HCT116 (cell line): ENCODE measurements around the gene STARD3. TPM values are rescaled to one million over a fixed set of nuclear protein-coding genes. Genes with fewer than 3 reads are reported as not detected.

Experiments used
- ATAC-seq: fragments of 200-7000 bp; cut with Tn5 transposase; 2 replicates; pipeline ENCODE4 v1.9.1; 2020; ENCODE audit warnings: mild to moderate bottlenecking, moderate library complexity
- BruUV-seq: library from RNA; stranded (reverse); fragments of 400-500 nt; replicated peaks from 2 replicates; lab custom pipeline; 2021; lab: Mats Ljungman, UMichigan
- CTCF ChIA-PET: fragments of 300-600 bp; sonication (Branson Sonifier 250); formaldehyde crosslinking; loops from one replicate; lab custom pipeline; 2021; ENCODE audit warnings: antibody characterized with exemption; lab: Charles Lee
- POLR2A ChIA-PET: fragments of 300-600, 350-600 bp; sonication (Branson Sonifier 250); formaldehyde crosslinking; loops from one replicate; lab custom pipeline; 2021; ENCODE audit warnings: antibody characterized with exemption; lab: Charles Lee
- RAD21 ChIA-PET, 2 experiments: fragments of 300-600 bp; sonication (Branson Sonifier 250); formaldehyde crosslinking; loops; one replicate each; lab custom pipeline; 2023; ENCODE audit warnings: low total read pairs in 2 of 2; ENCODE audit not compliant: uncharacterized antibody in 2 of 2, unreplicated experiment in 2 of 2, low non-redundant PET in 1 of 2; lab: Charles Lee
- DNase-seq: peaks from one replicate; pipeline ENCODE4 v3.0.0-alpha.2; 2010; ENCODE audit warnings: low read depth, low spot score
- H2AFZ ChIP-seq: fragments of 200-600 bp; shearing (Covaris generic), sonication (generic); 2 replicates; pipeline ENCODE4 v1.6.1; 2017; ENCODE audit warnings: low read depth, mixed run types, mixed read lengths, antibody characterized with exemption, low read length; ENCODE audit not compliant: poor library complexity, severe bottlenecking
- H3K27ac ChIP-seq: 2 replicates; pipeline ENCODE4 v1.5.1; 2012; ENCODE audit warnings: low read depth, low read length
- H3K27me3 ChIP-seq: fragments of 200-600 bp; sonication (generic); 2 replicates; pipeline ENCODE4 v1.6.1; 2016; ENCODE audit warnings: mixed run types, low read length, mixed read lengths; ENCODE audit not compliant: insufficient read depth
- H3K36me3 ChIP-seq, 2 experiments: fragments of 200-500 bp in 1 of 2; fragments of 200-600 bp in 1 of 2; sonication (Bioruptor generic) in 1 of 2; sonication (generic) in 1 of 2; 2 replicates each; pipeline versions ENCODE4 v1.5.1 to v1.6.1; 2014 to 2016; ENCODE audit warnings: low read length in 2 of 2, inconsistent platforms in 1 of 2, mixed read lengths in 1 of 2, mixed run types in 1 of 2; ENCODE audit not compliant: insufficient read depth in 2 of 2, control insufficient read depth in 1 of 2
- H3K4me1 ChIP-seq, 2 experiments: fragments of 200-600 bp in 1 of 2; sonication (generic) in 1 of 2; 2 replicates each; pipeline versions ENCODE4 v1.5.1 to v1.6.1; 2012 to 2017; ENCODE audit warnings: low read length in 2 of 2, inconsistent platforms in 1 of 2, mild to moderate bottlenecking in 1 of 2, mixed read lengths in 1 of 2, mixed run types in 1 of 2, moderate library complexity in 1 of 2; ENCODE audit not compliant: insufficient read depth in 2 of 2, control insufficient read depth in 1 of 2
- H3K4me2 ChIP-seq: fragments of 200-600 bp; sonication (generic); 2 replicates; pipeline ENCODE4 v1.6.1; 2017; ENCODE audit warnings: mixed run types, low read length, mixed read lengths
- H3K4me3 ChIP-seq, 2 experiments: fragments of 200-600 bp in 1 of 2; sonication (generic) in 1 of 2; replicated peaks in 1 of 2; 2 replicates each; pipeline ENCODE4 v1.5.1; 2011 to 2016; ENCODE audit warnings: low read length in 2 of 2, control low read depth in 1 of 2, low read depth in 1 of 2, mild to moderate bottlenecking in 1 of 2, mixed read lengths in 1 of 2, mixed run types in 1 of 2
- H3K79me2 ChIP-seq: fragments of 200-600 bp; sonication (generic); 2 replicates; pipeline ENCODE4 v1.6.1; 2017; ENCODE audit warnings: mild to moderate bottlenecking, mixed run types, low read length, moderate library complexity, mixed read lengths; ENCODE audit not compliant: insufficient read depth
- H3K9ac ChIP-seq: fragments of 200-600 bp; sonication (generic); 2 replicates; pipeline ENCODE4 v1.6.1; 2016; ENCODE audit warnings: low read length, mixed read lengths
- H3K9me2 ChIP-seq: fragments of 200-600 bp; sonication (generic), shearing (Covaris generic); 2 replicates; pipeline ENCODE4 v1.6.1; 2017; ENCODE audit warnings: mixed run types, mild to moderate bottlenecking, moderate library complexity; ENCODE audit not compliant: insufficient read depth
- H3K9me3 ChIP-seq, 2 experiments: fragments of 200-500 bp in 1 of 2; fragments of 200-600 bp in 1 of 2; sonication (Bioruptor generic) in 1 of 2; sonication (generic) in 1 of 2; 2 replicates each; pipeline ENCODE4 v1.6.1; 2014 to 2017; ENCODE audit warnings: low read length in 2 of 2, mixed read lengths in 2 of 2, inconsistent platforms in 1 of 2, low read depth in 1 of 2, mild to moderate bottlenecking in 1 of 2, mixed run types in 1 of 2, moderate library complexity in 1 of 2; ENCODE audit not compliant: control insufficient read depth in 1 of 2, insufficient read depth in 1 of 2
- H4K20me1 ChIP-seq: fragments of 200-600 bp; sonication (generic), shearing (Covaris generic); 2 replicates; pipeline ENCODE4 v1.6.1; 2017; ENCODE audit warnings: mixed run types, mild to moderate bottlenecking, moderate library complexity; ENCODE audit not compliant: insufficient read depth
- ATF3 ChIP-seq: IDR thresholded peaks from 2 replicates; pipeline ENCODE4 v1.6.1; 2012
- CBX3 ChIP-seq: IDR thresholded peaks from 2 replicates; pipeline ENCODE4 v1.6.1; 2012; ENCODE audit warnings: low read depth
- CEBPB ChIP-seq: IDR thresholded peaks from 2 replicates; pipeline ENCODE4 v1.6.1; 2012; ENCODE audit warnings: low read depth
- ELF1 ChIP-seq: IDR thresholded peaks from 2 replicates; pipeline ENCODE4 v1.6.1; 2012; ENCODE audit warnings: low read depth, borderline replicate concordance
- EZH2phosphoT487 ChIP-seq: fragments of 200-600 bp; IDR thresholded peaks from 2 replicates; pipeline ENCODE4 v1.6.1; 2018; ENCODE audit warnings: antibody characterized with exemption, borderline replicate concordance
- JUND ChIP-seq: IDR thresholded peaks from 2 replicates; pipeline ENCODE4 v1.6.1; 2012
- MAX ChIP-seq: IDR thresholded peaks from 2 replicates; pipeline ENCODE4 v1.6.1; 2012
- RAD21 ChIP-seq: IDR thresholded peaks from 2 replicates; pipeline ENCODE4 v1.6.1; 2012; ENCODE audit warnings: low read depth, mild to moderate bottlenecking
- REST ChIP-seq: IDR thresholded peaks from 2 replicates; pipeline ENCODE4 v1.6.1; 2012; ENCODE audit warnings: low read depth
- SIN3A ChIP-seq: IDR thresholded peaks from 2 replicates; pipeline ENCODE4 v1.6.1; 2012; ENCODE audit warnings: low read depth
- SRF ChIP-seq: IDR thresholded peaks from 2 replicates; pipeline ENCODE4 v1.6.1; 2012; ENCODE audit warnings: low read depth
- TCF7L2 ChIP-seq: IDR thresholded peaks from 2 replicates; pipeline ENCODE4 v1.7.0; 2011; ENCODE audit warnings: borderline replicate concordance, inconsistent platforms; ENCODE audit not compliant: insufficient read depth, insufficient read length; ENCODE audit errors: extremely low read depth
- YY1 ChIP-seq: IDR thresholded peaks from 2 replicates; pipeline ENCODE4 v1.6.1; 2011; ENCODE audit warnings: low read length, low read depth, moderate library complexity, mild to moderate bottlenecking; ENCODE audit not compliant: insufficient replicate concordance; ENCODE audit errors: extremely low read depth
- ZFX ChIP-seq: fragments of 450-650 bp; IDR thresholded peaks from 2 replicates; pipeline ENCODE4 v1.6.1; 2017
- intact Hi-C: fragments of 100-400 bp; cut with micrococcal nuclease; formaldehyde crosslinking; loops from 2 replicates; pipeline ENCODE4 v1.10.0; 2022
- total RNA-seq: library from RNA; stranded (reverse); gene quantifications from one replicate; pipeline ENCODE4 v1.2.1, GENCODE V29; 2021; ENCODE audit not compliant: unreplicated experiment
- TF ChIP-seq, protein P1 (sequence below): IDR thresholded peaks from 2 replicates; pipeline ENCODE4 v1.6.1; 2011; ENCODE audit warnings: mild to moderate bottlenecking, low read length, moderate library complexity; ENCODE audit not compliant: insufficient replicate concordance; ENCODE audit errors: extremely low read depth
- TF ChIP-seq, protein P2 (sequence below), 3 experiments: fragments of 200-600 bp in 1 of 3; sonication (generic) in 1 of 3; IDR thresholded peaks in 2 of 3; conservative IDR thresholded peaks in 1 of 3; 2 replicates each; pipeline ENCODE4 v1.5.1; 2012 to 2017; ENCODE audit warnings: low read depth in 2 of 3, low read length in 2 of 3, antibody characterized with exemption in 1 of 3, borderline replicate concordance in 1 of 3, control low read depth in 1 of 3, mild to moderate bottlenecking in 1 of 3, mixed read lengths in 1 of 3, mixed run types in 1 of 3, moderate library complexity in 1 of 3; ENCODE audit not compliant: insufficient read depth in 1 of 3

Gene STARD3
- total RNA-seq, 1 experiment from 2014 or later = 73.9 TPM

DNA sequence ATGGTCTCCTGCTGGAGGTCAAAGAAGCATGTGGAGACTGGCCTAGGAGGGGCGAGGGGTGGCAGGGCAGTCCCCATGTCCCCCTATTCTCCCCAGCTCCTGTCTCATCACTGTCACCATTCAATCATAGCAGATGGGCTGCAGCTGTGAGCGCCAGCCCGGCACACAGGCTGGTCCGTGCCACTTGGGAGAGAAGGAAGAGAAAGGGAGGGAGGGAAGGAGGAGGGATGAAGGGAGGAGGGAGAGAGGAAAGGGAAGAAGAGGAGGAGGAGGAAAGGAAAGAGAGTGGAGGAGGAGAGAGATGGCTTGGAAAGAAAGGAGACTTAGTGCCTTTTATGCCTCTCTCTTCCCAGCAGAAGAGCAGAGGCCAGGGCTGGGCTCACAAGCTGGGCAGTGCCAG is 41.6 kb upstream of the STARD3 start (continued):
- TF ChIP-seq, protein P1, sequence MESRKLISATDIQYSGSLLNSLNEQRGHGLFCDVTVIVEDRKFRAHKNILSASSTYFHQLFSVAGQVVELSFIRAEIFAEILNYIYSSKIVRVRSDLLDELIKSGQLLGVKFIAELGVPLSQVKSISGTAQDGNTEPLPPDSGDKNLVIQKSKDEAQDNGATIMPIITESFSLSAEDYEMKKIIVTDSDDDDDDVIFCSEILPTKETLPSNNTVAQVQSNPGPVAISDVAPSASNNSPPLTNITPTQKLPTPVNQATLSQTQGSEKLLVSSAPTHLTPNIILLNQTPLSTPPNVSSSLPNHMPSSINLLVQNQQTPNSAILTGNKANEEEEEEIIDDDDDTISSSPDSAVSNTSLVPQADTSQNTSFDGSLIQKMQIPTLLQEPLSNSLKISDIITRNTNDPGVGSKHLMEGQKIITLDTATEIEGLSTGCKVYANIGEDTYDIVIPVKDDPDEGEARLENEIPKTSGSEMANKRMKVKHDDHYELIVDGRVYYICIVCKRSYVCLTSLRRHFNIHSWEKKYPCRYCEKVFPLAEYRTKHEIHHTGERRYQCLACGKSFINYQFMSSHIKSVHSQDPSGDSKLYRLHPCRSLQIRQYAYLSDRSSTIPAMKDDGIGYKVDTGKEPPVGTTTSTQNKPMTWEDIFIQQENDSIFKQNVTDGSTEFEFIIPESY = no peak

- Histone ChIP-seq H3K9me3 (no peaks in the 10 kb centered on the region), H3K36me3 (no peaks in the 10 kb centered on the region), H3K27me3 (peaks cover 49% of the 10 kb centered on the region), H4K20me1 (no peaks in the 10 kb centered on the region), H3K9ac (no peak overlapping the region), H3K27ac (no peak overlapping the region), H3K79me2 (no peaks in the 10 kb centered on the region), H3K9me2 (no peaks in the 10 kb centered on the region), H3K4me2 (no peak overlapping the region), H3K4me1 (no peaks in the 10 kb centered on the region), H2AFZ (no peak overlapping the region), H3K4me3 (no peak overlapping the region)
- DNase-seq (no peak), ATAC-seq (no peak)
- ChIA-PET RAD21 (no interaction called here), POLR2A (no interaction called here), CTCF (no interaction called here)
- intact Hi-C loops = no loop called here
- BruUV-seq = no TSS peak
- TF ChIP-seq YY1 = no peak
- TF ChIP-seq ZFX = no peak
- TF ChIP-seq CBX3 = no peak
- no peak for TF ChIP-seq SRF
- no peak for TF ChIP-seq ATF3
- no peak for TF ChIP-seq REST
- no peak for TF ChIP-seq EZH2phosphoT487
- TF ChIP-seq TCF7L2 = no peak
- TF ChIP-seq ELF1 = no peak
- TF ChIP-seq JUND = no peak
- no peak for TF ChIP-seq RAD21
- TF ChIP-seq SIN3A = no peak
- TF ChIP-seq CEBPB = no peak
- TF ChIP-seq, protein P2, sequence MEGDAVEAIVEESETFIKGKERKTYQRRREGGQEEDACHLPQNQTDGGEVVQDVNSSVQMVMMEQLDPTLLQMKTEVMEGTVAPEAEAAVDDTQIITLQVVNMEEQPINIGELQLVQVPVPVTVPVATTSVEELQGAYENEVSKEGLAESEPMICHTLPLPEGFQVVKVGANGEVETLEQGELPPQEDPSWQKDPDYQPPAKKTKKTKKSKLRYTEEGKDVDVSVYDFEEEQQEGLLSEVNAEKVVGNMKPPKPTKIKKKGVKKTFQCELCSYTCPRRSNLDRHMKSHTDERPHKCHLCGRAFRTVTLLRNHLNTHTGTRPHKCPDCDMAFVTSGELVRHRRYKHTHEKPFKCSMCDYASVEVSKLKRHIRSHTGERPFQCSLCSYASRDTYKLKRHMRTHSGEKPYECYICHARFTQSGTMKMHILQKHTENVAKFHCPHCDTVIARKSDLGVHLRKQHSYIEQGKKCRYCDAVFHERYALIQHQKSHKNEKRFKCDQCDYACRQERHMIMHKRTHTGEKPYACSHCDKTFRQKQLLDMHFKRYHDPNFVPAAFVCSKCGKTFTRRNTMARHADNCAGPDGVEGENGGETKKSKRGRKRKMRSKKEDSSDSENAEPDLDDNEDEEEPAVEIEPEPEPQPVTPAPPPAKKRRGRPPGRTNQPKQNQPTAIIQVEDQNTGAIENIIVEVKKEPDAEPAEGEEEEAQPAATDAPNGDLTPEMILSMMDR (IDR thresholded peaks at IDR 0.05 in 2 of 3, conservative IDR thresholded peaks at IDR 0.05 in 1 of 3; ENCODE audit: borderline replicate concordance in 1 of 3, insufficient read depth in 1 of 3, low read depth in 2 of 3, low read length in 2 of 3) = no peak
- no peak for TF ChIP-seq MAX
These were observed 40.9 kb upstream of the STARD3 start for GRCh38 chr17:39595928-39596510.
